PFSK-1 (cell line): ENCODE data around the gene RFTN1.

Experiments
- POLR2AphosphoS5 ChIP-seq: IDR thresholded peaks from 2 replicates; pipeline ENCODE4 v1.6.1; 2012; ENCODE audit warnings: low read depth, mild to moderate bottlenecking, control low read depth, low read length, moderate library complexity
- REST ChIP-seq, 2 experiments: IDR thresholded peaks; 2 replicates each; pipeline versions ENCODE4 v1.6.1 to v1.8.0; 2011 to 2012; ENCODE audit warnings: low read depth in 2 of 2, low read length in 2 of 2, control low read depth in 1 of 2, inconsistent platforms in 1 of 2, mild to moderate bottlenecking in 1 of 2, moderate library complexity in 1 of 2; ENCODE audit not compliant: insufficient read depth in 1 of 2
- SIN3A ChIP-seq: IDR thresholded peaks from 2 replicates; pipeline ENCODE4 v1.6.1; 2012; ENCODE audit warnings: mild to moderate bottlenecking, low read length, moderate library complexity, borderline replicate concordance; ENCODE audit not compliant: insufficient read depth

GRCh38 chr3:16382845-16383244 lies 130.7 kb downstream of the RFTN1 start:
- TF ChIP-seq POLR2AphosphoS5 (no peak), SIN3A (no peak), REST (IDR thresholded peaks at IDR 0.05; ENCODE audit: insufficient read depth in 1 of 2, low read depth in 2 of 2, low read length in 2 of 2) (no peak)
